BLaER1 treated with 17β-estradiol and CSF1 and Interleukin-3, amounts not matched to agents 10 nM and 100 nM (cell line): ENCODE results near the gene TRAFD1.
A peak's percentile ranks its signal among the peaks of the same experiment; 100 is the strongest.

Experiments used
- H3K27ac ChIP-seq, 11 experiments: shearing (Covaris generic); formaldehyde crosslinking; 2 replicates each; pipeline ENCODE4 v1.8.1; 2022
- H3K27me3 ChIP-seq, 11 experiments: shearing (Covaris generic); formaldehyde crosslinking; 2 replicates each; pipeline ENCODE4 v1.8.1; 2022
- H3K36me3 ChIP-seq, 11 experiments: shearing (Covaris generic); formaldehyde crosslinking; 2 replicates each; pipeline ENCODE4 v1.8.1; 2022
- H3K4me1 ChIP-seq, 10 experiments: shearing (Covaris generic); formaldehyde crosslinking; 2 replicates each; pipeline ENCODE4 v1.8.1; 2022
- H3K4me2 ChIP-seq, 11 experiments: shearing (Covaris generic); formaldehyde crosslinking; 2 replicates each; pipeline ENCODE4 v1.8.1; 2022
- H3K4me3 ChIP-seq, 10 experiments: shearing (Covaris generic); formaldehyde crosslinking; 2 replicates each; pipeline ENCODE4 v1.8.1; 2022
- H3K9ac ChIP-seq, 11 experiments: shearing (Covaris generic); formaldehyde crosslinking; 2 replicates each; pipeline ENCODE4 v1.8.1; 2022
- H3K9me3 ChIP-seq, 11 experiments: shearing (Covaris generic); formaldehyde crosslinking; replicated peaks in 1 of 11; 2 replicates each; pipeline ENCODE4 v1.8.1; 2022
- H4K20me1 ChIP-seq, 11 experiments: shearing (Covaris generic); formaldehyde crosslinking; 2 replicates each; pipeline ENCODE4 v1.8.1; 2022
- Cebpa-rat ChIP-seq, 11 experiments: shearing (Covaris generic); IDR thresholded peaks; 2 replicates each; pipeline ENCODE4 v1.8.1; 2022

Gene TRAFD1

GRCh38 chr12:112124918-112125249, 476 bp upstream of the TRAFD1 start:
- peak overlapping the region; percentile 29 to 99 (median 47); a peak in 17 of 22 replicates for H3K4me2 ChIP-seq
- H3K9ac ChIP-seq, result no peak overlapping the region
- H3K27me3 ChIP-seq, result no peaks in the 10 kb centered on the region
- no peaks in the 10 kb centered on the region for H3K36me3 ChIP-seq
- peaks cover 44 to 49% (median 47%) of the 10 kb centered on the region in 10 experiments for H3K4me1 ChIP-seq
- no peaks in the 10 kb centered on the region for H3K9me3 ChIP-seq
- TF ChIP-seq Cebpa-rat (IDR thresholded peaks at IDR 0.05), result no peak
- peak overlapping the region in 2 of 10 experiments; percentile 84 to 94; a peak in 2 of 20 replicates for H3K4me3 ChIP-seq
- H3K27ac ChIP-seq, result no peak overlapping the region
- H4K20me1 ChIP-seq, result peaks cover 0 to 19% (median 10%) of the 10 kb centered on the region in 11 experiments; a peak in 11 of 22 replicates

- no peaks in the 10 kb centered on the region for H3K36me3 ChIP-seq
- H3K4me2 ChIP-seq, result peak overlapping the region; percentile 82 to 100 (median 96)
- H3K4me3 ChIP-seq, result peak overlapping the region; percentile 74 to 98 (median 87)
- H3K4me1 ChIP-seq, result peaks cover 49 to 59% (median 54%) of the 10 kb centered on the region in 10 experiments
- H3K9me3 ChIP-seq, result no peaks in the 10 kb centered on the region
- H3K27me3 ChIP-seq, result no peaks in the 10 kb centered on the region
- TF ChIP-seq Cebpa-rat (IDR thresholded peaks at IDR 0.05), result no peak
- peak overlapping the region; percentile 82 to 97 (median 86) for H3K27ac ChIP-seq
- peaks cover 0 to 22% (median 10%) of the 10 kb centered on the region in 11 experiments; a peak in 12 of 22 replicates for H4K20me1 ChIP-seq
- peak overlapping the region; percentile 86 to 97 (median 92) for H3K9ac ChIP-seq
Observed at GRCh38 chr12:112126000-112126438, 659 bp downstream of the TRAFD1 start.

- Histone ChIP-seq H4K20me1 (peaks cover 0 to 27% (median 12%) of the 10 kb centered on the region in 11 experiments; a peak in 12 of 22 replicates), H3K27me3 (no peaks in the 10 kb centered on the region), H3K4me1 (peaks cover 58 to 68% (median 63%) of the 10 kb centered on the region in 10 experiments), H3K36me3 (peaks cover 0 to 6% (median 0%) of the 10 kb centered on the region in 11 experiments; a peak in 2 of 22 replicates), H3K4me2 (peak overlapping the region; percentile 82 to 100 (median 96)), H3K9me3 (no peaks in the 10 kb centered on the region), H3K9ac (peak overlapping the region in 10 of 11 experiments; percentile 36 to 97 (median 92); a peak in 12 of 22 replicates), H3K27ac (peak overlapping the region in 5 of 11 experiments; percentile 4 to 97 (median 82); a peak in 5 of 22 replicates), H3K4me3 (peak overlapping the region; percentile 74 to 98 (median 87); a peak in 18 of 20 replicates)
- no peak for TF ChIP-seq Cebpa-rat (IDR thresholded peaks at IDR 0.05)
Observed at GRCh38 chr12:112126911-112127310, 1.6 kb downstream of the TRAFD1 start.

GRCh38 chr12:112130441-112130998, 5.2 kb downstream of the TRAFD1 start:
- H3K4me2 ChIP-seq, result peak overlapping the region; percentile 82 to 100 (median 94)
- H4K20me1 ChIP-seq, result peaks cover 0 to 45% (median 18%) of the 10 kb centered on the region in 11 experiments; a peak in 13 of 22 replicates
- peaks cover 56 to 72% (median 60%) of the 10 kb centered on the region in 10 experiments for H3K4me1 ChIP-seq
- peak overlapping the region; percentile 68 to 85 (median 74) for H3K9ac ChIP-seq
- peaks cover 16 to 37% (median 25%) of the 10 kb centered on the region in 11 experiments for H3K36me3 ChIP-seq
- H3K9me3 ChIP-seq, result no peaks in the 10 kb centered on the region
- peak overlapping the region; percentile 68 to 92 (median 82) for H3K27ac ChIP-seq
- H3K27me3 ChIP-seq, result no peaks in the 10 kb centered on the region
- peak overlapping the region; percentile 34 to 62 (median 46); a peak in 15 of 20 replicates for H3K4me3 ChIP-seq
- TF ChIP-seq Cebpa-rat (IDR thresholded peaks at IDR 0.05), result no peak

GRCh38 chr12:112131686-112132085, 6.3 kb downstream of the TRAFD1 start:
- Histone ChIP-seq H3K4me1 (peaks cover 48 to 66% (median 51%) of the 10 kb centered on the region in 10 experiments), H3K27me3 (no peaks in the 10 kb centered on the region), H3K9me3 (no peaks in the 10 kb centered on the region), H3K4me2 (peak overlapping the region; percentile 82 to 100 (median 94); a peak in 18 of 22 replicates), H3K36me3 (peaks cover 28 to 49% (median 36%) of the 10 kb centered on the region in 11 experiments), H4K20me1 (peaks cover 0 to 42% (median 7%) of the 10 kb centered on the region in 11 experiments; a peak in 12 of 22 replicates), H3K4me3 (peak overlapping the region in 2 of 10 experiments; percentile 46 to 48; a peak in 3 of 20 replicates), H3K9ac (peak overlapping the region in 5 of 11 experiments; percentile 71 to 77 (median 74); a peak in 6 of 22 replicates), H3K27ac (peak overlapping the region; percentile 68 to 92 (median 82); a peak in 18 of 22 replicates)
- TF ChIP-seq Cebpa-rat (IDR thresholded peaks at IDR 0.05), result no peak

- Histone ChIP-seq H3K9me3 (no peaks in the 10 kb centered on the region), H4K20me1 (peaks cover 0 to 41% (median 0%) of the 10 kb centered on the region in 11 experiments; a peak in 9 of 22 replicates), H3K27me3 (no peaks in the 10 kb centered on the region), H3K4me3 (no peak overlapping the region), H3K9ac (no peak overlapping the region), H3K4me2 (peak overlapping the region in 2 of 11 experiments; percentile 42 to 98; a peak in 4 of 22 replicates), H3K27ac (no peak overlapping the region), H3K36me3 (peaks cover 45 to 66% (median 54%) of the 10 kb centered on the region in 11 experiments), H3K4me1 (peaks cover 31 to 49% (median 34%) of the 10 kb centered on the region in 10 experiments)
- no peak for TF ChIP-seq Cebpa-rat (IDR thresholded peaks at IDR 0.05)
Observed at GRCh38 chr12:112133418-112133817, 8.1 kb downstream of the TRAFD1 start.

GRCh38 chr12:112134731-112135130, 9.4 kb downstream of the TRAFD1 start:
- Histone ChIP-seq H3K9me3 (no peaks in the 10 kb centered on the region), H3K4me2 (no peak overlapping the region), H3K4me3 (no peak overlapping the region), H3K9ac (no peak overlapping the region), H3K27ac (no peak overlapping the region), H4K20me1 (peaks cover 0 to 41% (median 0%) of the 10 kb centered on the region in 11 experiments; a peak in 9 of 22 replicates), H3K4me1 (peaks cover 18 to 36% (median 21%) of the 10 kb centered on the region in 10 experiments), H3K27me3 (no peaks in the 10 kb centered on the region), H3K36me3 (peaks cover 58 to 80% (median 67%) of the 10 kb centered on the region in 11 experiments)
- TF ChIP-seq Cebpa-rat (IDR thresholded peaks at IDR 0.05), result peak in 4 of 11 experiments; percentile 21 to 64 (median 46); a peak in 3 of 22 replicates

- no peaks in the 10 kb centered on the region for H3K9me3 ChIP-seq
- peaks cover 96 to 100% (median 100%) of the 10 kb centered on the region in 11 experiments for H3K36me3 ChIP-seq
- no peak for TF ChIP-seq Cebpa-rat (IDR thresholded peaks at IDR 0.05)
- H3K4me1 ChIP-seq, result peaks cover 0 to 10% (median 0%) of the 10 kb centered on the region in 10 experiments; a peak in 3 of 20 replicates
- H3K4me2 ChIP-seq, result no peak overlapping the region
- no peak overlapping the region for H3K4me3 ChIP-seq
- H3K27me3 ChIP-seq, result no peaks in the 10 kb centered on the region
- H3K27ac ChIP-seq, result no peak overlapping the region
- H3K9ac ChIP-seq, result no peak overlapping the region
- no peaks in the 10 kb centered on the region; a peak in 2 of 22 replicates for H4K20me1 ChIP-seq
Observed at GRCh38 chr12:112140728-112141127, 15.4 kb downstream of the TRAFD1 start.

GRCh38 chr12:112146123-112146522, 20.8 kb downstream of the TRAFD1 start:
- H3K4me2 ChIP-seq, result no peak overlapping the region
- H3K4me1 ChIP-seq, result peaks cover 0 to 14% (median 3%) of the 10 kb centered on the region in 10 experiments; a peak in 7 of 20 replicates
- no peak for TF ChIP-seq Cebpa-rat (IDR thresholded peaks at IDR 0.05)
- no peak overlapping the region for H3K9ac ChIP-seq
- H4K20me1 ChIP-seq, result peaks cover 0 to 5% (median 0%) of the 10 kb centered on the region in 11 experiments; a peak in 2 of 22 replicates
- no peak overlapping the region for H3K4me3 ChIP-seq
- no peaks in the 10 kb centered on the region for H3K27me3 ChIP-seq
- H3K36me3 ChIP-seq, result peaks cover 93 to 99% (median 95%) of the 10 kb centered on the region in 11 experiments
- H3K9me3 ChIP-seq, result no peaks in the 10 kb centered on the region
- H3K27ac ChIP-seq, result no peak overlapping the region
